ENCODE data around the gene ABCG4. TPM values are rescaled to one million over a fixed set of nuclear protein-coding genes. Genes with fewer than 3 reads are reported as not detected.

ABCG4 gene
- total and polyA plus RNA-seq, 9 of the 15 experiments (the other 6 are each of a cell fraction or from before 2014, with no cell fraction given), result 0.03 to 0.11 (median 0.07) TPM; not detected in 4

DNA sequence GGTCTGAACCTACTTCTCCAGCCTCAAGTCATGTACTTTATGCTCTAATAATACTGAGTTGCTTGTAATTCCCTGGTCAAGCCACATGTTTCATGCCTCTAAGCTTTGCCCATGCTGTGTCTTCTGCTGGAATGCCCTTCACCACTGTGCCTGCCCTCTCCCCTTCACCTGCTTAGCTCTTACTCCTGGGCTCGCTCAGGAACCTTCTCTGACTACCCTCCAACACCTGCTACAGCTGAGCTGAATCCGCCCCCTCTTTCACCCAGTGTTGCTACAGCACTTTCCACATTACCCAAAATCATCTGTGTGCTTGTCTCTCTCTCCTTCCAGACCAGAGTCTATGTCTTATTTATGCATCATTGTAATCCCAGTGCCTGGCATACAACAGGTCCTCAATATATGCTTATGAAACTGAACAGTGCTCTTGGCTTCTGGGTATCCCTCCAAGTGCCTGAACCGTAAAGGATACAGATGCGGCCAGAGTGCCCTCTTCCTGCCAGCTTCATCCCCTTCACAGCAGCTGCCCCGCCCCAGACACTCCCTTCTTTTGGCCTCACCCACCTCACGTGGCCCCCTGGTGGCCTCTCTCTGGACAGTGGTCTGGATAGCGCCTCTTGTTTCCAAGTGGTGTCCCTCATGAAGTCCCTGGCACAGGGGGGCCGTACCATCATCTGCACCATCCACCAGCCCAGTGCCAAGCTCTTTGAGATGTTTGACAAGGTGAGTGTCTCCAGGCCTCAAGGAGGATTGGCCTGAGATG, 7.1 kb downstream of the ABCG4 start (continued):
- TF ChIP-seq MAZ (CRISPR knock-in tag; conservative IDR thresholded peaks at IDR 0.05 in 1 of 2, IDR thresholded peaks at IDR 0.05 in 1 of 2) (peak in 1 of 2 experiments; percentile 55; a peak in 1 of 4 replicates), PTBP1 (IDR thresholded peaks at IDR 0.05; ENCODE audit: low read depth, low read length) (no peak), TAF7 (tag; IDR thresholded peaks at IDR 0.05) (no peak), HSF4 (CRISPR knock-in tag; IDR thresholded peaks at IDR 0.05; ENCODE audit: borderline replicate concordance) (no peak), TFAP4 (CRISPR knock-in tag; IDR thresholded peaks at IDR 0.05; ENCODE audit: borderline replicate concordance) (peak; percentile 43; the same call in 1 of the 2 replicates), ZNF232 (CRISPR knock-in tag; IDR thresholded peaks at IDR 0.05) (no peak), SLC30A9 (CRISPR knock-in tag; IDR thresholded peaks at IDR 0.05) (no peak), XRCC5 (IDR thresholded peaks at IDR 0.05; ENCODE audit: low read depth, low read length) (no peak), HIVEP1 (CRISPR knock-in tag; IDR thresholded peaks at IDR 0.05) (no peak), TBP (optimal IDR thresholded peaks at IDR 0.05; ENCODE audit: low read depth, low read length) (no peak), POLR2AphosphoS5 (IDR thresholded peaks at IDR 0.05; ENCODE audit: control insufficient read depth, insufficient read depth, low read depth, low read length) (no peak), TBL1XR1 (IDR thresholded peaks at IDR 0.05; ENCODE audit: low read length in 2 of 2) (no peak), RNF2 (IDR thresholded peaks at IDR 0.05) (no peak)
- TF ChIP-seq, protein P1, sequence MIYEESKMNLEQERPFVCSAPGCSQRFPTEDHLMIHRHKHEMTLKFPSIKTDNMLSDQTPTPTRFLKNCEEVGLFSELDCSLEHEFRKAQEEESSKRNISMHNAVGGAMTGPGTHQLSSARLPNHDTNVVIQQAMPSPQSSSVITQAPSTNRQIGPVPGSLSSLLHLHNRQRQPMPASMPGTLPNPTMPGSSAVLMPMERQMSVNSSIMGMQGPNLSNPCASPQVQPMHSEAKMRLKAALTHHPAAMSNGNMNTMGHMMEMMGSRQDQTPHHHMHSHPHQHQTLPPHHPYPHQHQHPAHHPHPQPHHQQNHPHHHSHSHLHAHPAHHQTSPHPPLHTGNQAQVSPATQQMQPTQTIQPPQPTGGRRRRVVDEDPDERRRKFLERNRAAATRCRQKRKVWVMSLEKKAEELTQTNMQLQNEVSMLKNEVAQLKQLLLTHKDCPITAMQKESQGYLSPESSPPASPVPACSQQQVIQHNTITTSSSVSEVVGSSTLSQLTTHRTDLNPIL (CRISPR knock-in tag; IDR thresholded peaks at IDR 0.05), result no peak
- TF ChIP-seq, protein P2, sequence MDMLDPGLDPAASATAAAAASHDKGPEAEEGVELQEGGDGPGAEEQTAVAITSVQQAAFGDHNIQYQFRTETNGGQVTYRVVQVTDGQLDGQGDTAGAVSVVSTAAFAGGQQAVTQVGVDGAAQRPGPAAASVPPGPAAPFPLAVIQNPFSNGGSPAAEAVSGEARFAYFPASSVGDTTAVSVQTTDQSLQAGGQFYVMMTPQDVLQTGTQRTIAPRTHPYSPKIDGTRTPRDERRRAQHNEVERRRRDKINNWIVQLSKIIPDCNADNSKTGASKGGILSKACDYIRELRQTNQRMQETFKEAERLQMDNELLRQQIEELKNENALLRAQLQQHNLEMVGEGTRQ (CRISPR knock-in tag; IDR thresholded peaks at IDR 0.05), result peak; percentile 67
- TF ChIP-seq, protein P3, sequence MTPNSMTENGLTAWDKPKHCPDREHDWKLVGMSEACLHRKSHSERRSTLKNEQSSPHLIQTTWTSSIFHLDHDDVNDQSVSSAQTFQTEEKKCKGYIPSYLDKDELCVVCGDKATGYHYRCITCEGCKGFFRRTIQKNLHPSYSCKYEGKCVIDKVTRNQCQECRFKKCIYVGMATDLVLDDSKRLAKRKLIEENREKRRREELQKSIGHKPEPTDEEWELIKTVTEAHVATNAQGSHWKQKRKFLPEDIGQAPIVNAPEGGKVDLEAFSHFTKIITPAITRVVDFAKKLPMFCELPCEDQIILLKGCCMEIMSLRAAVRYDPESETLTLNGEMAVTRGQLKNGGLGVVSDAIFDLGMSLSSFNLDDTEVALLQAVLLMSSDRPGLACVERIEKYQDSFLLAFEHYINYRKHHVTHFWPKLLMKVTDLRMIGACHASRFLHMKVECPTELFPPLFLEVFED (CRISPR knock-in tag; conservative IDR thresholded peaks at IDR 0.05), result no peak
- TF ChIP-seq, protein P4, sequence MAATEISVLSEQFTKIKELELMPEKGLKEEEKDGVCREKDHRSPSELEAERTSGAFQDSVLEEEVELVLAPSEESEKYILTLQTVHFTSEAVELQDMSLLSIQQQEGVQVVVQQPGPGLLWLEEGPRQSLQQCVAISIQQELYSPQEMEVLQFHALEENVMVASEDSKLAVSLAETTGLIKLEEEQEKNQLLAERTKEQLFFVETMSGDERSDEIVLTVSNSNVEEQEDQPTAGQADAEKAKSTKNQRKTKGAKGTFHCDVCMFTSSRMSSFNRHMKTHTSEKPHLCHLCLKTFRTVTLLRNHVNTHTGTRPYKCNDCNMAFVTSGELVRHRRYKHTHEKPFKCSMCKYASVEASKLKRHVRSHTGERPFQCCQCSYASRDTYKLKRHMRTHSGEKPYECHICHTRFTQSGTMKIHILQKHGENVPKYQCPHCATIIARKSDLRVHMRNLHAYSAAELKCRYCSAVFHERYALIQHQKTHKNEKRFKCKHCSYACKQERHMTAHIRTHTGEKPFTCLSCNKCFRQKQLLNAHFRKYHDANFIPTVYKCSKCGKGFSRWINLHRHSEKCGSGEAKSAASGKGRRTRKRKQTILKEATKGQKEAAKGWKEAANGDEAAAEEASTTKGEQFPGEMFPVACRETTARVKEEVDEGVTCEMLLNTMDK (IDR thresholded peaks at IDR 0.05; ENCODE audit: borderline replicate concordance, insufficient read depth, low read depth, low read length, poor library complexity, severe bottlenecking), result peak; percentile 66
- TF ChIP-seq, protein P5, sequence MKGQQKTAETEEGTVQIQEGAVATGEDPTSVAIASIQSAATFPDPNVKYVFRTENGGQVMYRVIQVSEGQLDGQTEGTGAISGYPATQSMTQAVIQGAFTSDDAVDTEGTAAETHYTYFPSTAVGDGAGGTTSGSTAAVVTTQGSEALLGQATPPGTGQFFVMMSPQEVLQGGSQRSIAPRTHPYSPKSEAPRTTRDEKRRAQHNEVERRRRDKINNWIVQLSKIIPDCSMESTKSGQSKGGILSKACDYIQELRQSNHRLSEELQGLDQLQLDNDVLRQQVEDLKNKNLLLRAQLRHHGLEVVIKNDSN (CRISPR knock-in tag; IDR thresholded peaks at IDR 0.05), result peak; percentile 59
